Measurements from ENCODE around the gene FRK.

The FRK gene

GRCh38 chr6:116060572-116061283 lies at the start of gene FRK:
TSS of gene FRK (minus strand) at chr6:116060891. CDS start at chr6:116060311, 580 bp downstream.
- H3K4me1 ChIP-seq (ENCODE audit: insufficient read depth, low read length, poor library complexity, severe bottlenecking): no peaks in the 10 kb centered on the region
- TF ChIP-seq CTCF (conservative IDR thresholded peaks at IDR 0.05; ENCODE audit: low read length) (no peak), EZH2phosphoT487 (IDR thresholded peaks at IDR 0.05; ENCODE audit: borderline replicate concordance) (no peak)
- no peaks in the 10 kb centered on the region for H3K36me3 ChIP-seq (ENCODE audit: insufficient read depth, low read length)
- no peak within 1 kb of the TSS for H3K4me2 ChIP-seq (ENCODE audit: low read depth, low read length, poor library complexity, severe bottlenecking)
- no peaks in the 10 kb centered on the region for H3F3A ChIP-seq (ENCODE audit: low read depth)
- no peaks in the 10 kb centered on the region for H3K27me3 ChIP-seq (ENCODE audit: insufficient read depth, low read length, poor library complexity, severe bottlenecking)
- H3K9me2 ChIP-seq (replicated peaks; ENCODE audit: low read depth, low read length): no peaks in the 10 kb centered on the region
- peak within 1 kb of the TSS; percentile 56 for H2AFZ ChIP-seq (ENCODE audit: low read length)
- no peaks in the 10 kb centered on the region for H3K9me3 ChIP-seq (ENCODE audit: insufficient read depth, low read depth, low read length)
- H3K9ac ChIP-seq (ENCODE audit: low read depth, low read length, poor library complexity, severe bottlenecking): no peak within 1 kb of the TSS
- no peak within 1 kb of the TSS for H3K4me3 ChIP-seq (ENCODE audit: low read length, poor library complexity, severe bottlenecking)
- no peaks in the 10 kb centered on the region for H4K20me1 ChIP-seq (ENCODE audit: insufficient read depth, low read length, poor library complexity, severe bottlenecking)
- no peaks in the 10 kb centered on the region for H3K79me2 ChIP-seq (ENCODE audit: insufficient read depth, low read length)

- Histone ChIP-seq H3K4me3 (ENCODE audit: low read length, poor library complexity, severe bottlenecking) (no peak overlapping the region), H2AFZ (ENCODE audit: low read length) (no peak overlapping the region), H3K9ac (ENCODE audit: low read depth, low read length, poor library complexity, severe bottlenecking) (no peak overlapping the region), H3F3A (ENCODE audit: low read depth) (no peaks in the 10 kb centered on the region), H3K36me3 (ENCODE audit: insufficient read depth, low read length) (peaks cover 15% of the 10 kb centered on the region; the same call in 1 of the 2 replicates), H4K20me1 (ENCODE audit: insufficient read depth, low read length, poor library complexity, severe bottlenecking) (no peaks in the 10 kb centered on the region), H3K27me3 (ENCODE audit: insufficient read depth, low read length, poor library complexity, severe bottlenecking) (no peaks in the 10 kb centered on the region), H3K9me3 (ENCODE audit: insufficient read depth, low read depth, low read length) (no peaks in the 10 kb centered on the region), H3K4me1 (ENCODE audit: insufficient read depth, low read length, poor library complexity, severe bottlenecking) (peaks cover 13% of the 10 kb centered on the region), H3K4me2 (ENCODE audit: low read depth, low read length, poor library complexity, severe bottlenecking) (no peak overlapping the region), H3K9me2 (replicated peaks; ENCODE audit: low read depth, low read length) (no peaks in the 10 kb centered on the region), H3K79me2 (ENCODE audit: insufficient read depth, low read length) (no peaks in the 10 kb centered on the region)
- no peak for TF ChIP-seq EZH2phosphoT487 (IDR thresholded peaks at IDR 0.05; ENCODE audit: borderline replicate concordance)
- TF ChIP-seq CTCF (conservative IDR thresholded peaks at IDR 0.05; ENCODE audit: low read length): no peak
Measured at GRCh38 chr6:116108836-116109235, 48.1 kb upstream of the FRK start.

- no peaks in the 10 kb centered on the region for H3K9me3 ChIP-seq (ENCODE audit: insufficient read depth, low read depth, low read length)
- TF ChIP-seq EZH2phosphoT487 (IDR thresholded peaks at IDR 0.05; ENCODE audit: borderline replicate concordance) (no peak), CTCF (conservative IDR thresholded peaks at IDR 0.05; ENCODE audit: low read length) (no peak)
- no peaks in the 10 kb centered on the region for H4K20me1 ChIP-seq (ENCODE audit: insufficient read depth, low read length, poor library complexity, severe bottlenecking)
- H3K79me2 ChIP-seq (ENCODE audit: insufficient read depth, low read length): no peaks in the 10 kb centered on the region
- H3K36me3 ChIP-seq (ENCODE audit: insufficient read depth, low read length): peaks cover 10% of the 10 kb centered on the region; the same call in 1 of the 2 replicates
- H3K9me2 ChIP-seq (replicated peaks; ENCODE audit: low read depth, low read length): no peaks in the 10 kb centered on the region
- H3K9ac ChIP-seq (ENCODE audit: low read depth, low read length, poor library complexity, severe bottlenecking): peak overlapping the region; percentile 18
- no peak overlapping the region for H2AFZ ChIP-seq (ENCODE audit: low read length)
- peak overlapping the region; percentile 28 for H3K4me2 ChIP-seq (ENCODE audit: low read depth, low read length, poor library complexity, severe bottlenecking)
- H3K27me3 ChIP-seq (ENCODE audit: insufficient read depth, low read length, poor library complexity, severe bottlenecking): no peaks in the 10 kb centered on the region
- no peaks in the 10 kb centered on the region for H3F3A ChIP-seq (ENCODE audit: low read depth)
- H3K4me3 ChIP-seq (ENCODE audit: low read length, poor library complexity, severe bottlenecking): no peak overlapping the region
- H3K4me1 ChIP-seq (ENCODE audit: insufficient read depth, low read length, poor library complexity, severe bottlenecking): peaks cover 33% of the 10 kb centered on the region
Measured at GRCh38 chr6:116106146-116106545, 45.5 kb upstream of the FRK start.

All from Loucy (cell line).